GM18861 (cell line): ENCODE results near the gene ABR.
"Not testable (repeated sequence)": the region's sequence is repeated elsewhere in the genome, so short reads cannot be mapped to it uniquely, and the experiment has no call there.

ENCODE experiments used
- ATAC-seq: cut with Tn5 transposase; IDR thresholded peaks from one replicate; pipeline ENCODE4 v1.9.1; 2021; ENCODE audit not compliant: unreplicated experiment

Gene ABR

GRCh38 chr17:1097972-1098744, 81.6 kb downstream of the ABR start:
- not testable (repeated sequence) for ATAC-seq

- no peak for ATAC-seq
Measured at GRCh38 chr17:1096215-1096614, 83.6 kb downstream of the ABR start.

- no peak for ATAC-seq
Measured at GRCh38 chr17:1095853-1096173, 84.0 kb downstream of the ABR start.

GRCh38 chr17:1095090-1095852, 84.5 kb downstream of the ABR start:
- no peak for ATAC-seq

GRCh38 chr17:1094591-1094990, 85.2 kb downstream of the ABR start:
- ATAC-seq, result no peak

- no peak for ATAC-seq
Measured at GRCh38 chr17:1091900-1092299, 87.9 kb downstream of the ABR start.

- ATAC-seq, result no peak
Measured at GRCh38 chr17:1091190-1091534, 88.6 kb downstream of the ABR start.

- no peak for ATAC-seq
Measured at GRCh38 chr17:1090465-1091189, 89.2 kb downstream of the ABR start.

GRCh38 chr17:1089915-1090314, 89.9 kb downstream of the ABR start:
- no peak for ATAC-seq

GRCh38 chr17:1087381-1088241, 92.2 kb downstream of the ABR start:
- no peak for ATAC-seq

GRCh38 chr17:1083451-1084187, 96.2 kb downstream of the ABR start:
- no peak for ATAC-seq

- no peak for ATAC-seq
Measured at GRCh38 chr17:1082579-1082978, 97.2 kb downstream of the ABR start.

- no peak for ATAC-seq
Measured at GRCh38 chr17:1078831-1079561, 100.8 kb downstream of the ABR start.

GRCh38 chr17:1077986-1078711, 101.6 kb downstream of the ABR start:
- ATAC-seq, result no peak

- no peak for ATAC-seq
Measured at GRCh38 chr17:1077581-1077985, 102.2 kb downstream of the ABR start.

- ATAC-seq, result no peak
Measured at GRCh38 chr17:1076982-1077302, 102.8 kb downstream of the ABR start.

- ATAC-seq, result no peak
Measured at GRCh38 chr17:1076299-1076981, 103.3 kb downstream of the ABR start.

- no peak for ATAC-seq
Measured at GRCh38 chr17:1074886-1075605, 104.7 kb downstream of the ABR start.
